IMR-90 (cell line): ENCODE data around the gene HIVEP3. TPM values are rescaled to one million over a fixed set of nuclear protein-coding genes. Genes with fewer than 3 reads are reported as not detected.

Experiments used
- ATAC-seq: fragments of 200-7000 bp; cut with Tn5 transposase; 2 replicates; pipeline ENCODE4 v1.9.1; 2020; ENCODE audit warnings: low read depth, mild to moderate bottlenecking, moderate library complexity
- BruUV-seq: library from RNA; stranded (reverse); fragments of 400-500 nt; replicated peaks from 2 replicates; lab custom pipeline; 2021; lab: Mats Ljungman, UMichigan
- CTCF ChIA-PET: fragments of 300-600 bp; formaldehyde crosslinking; extraction: SDS; loops from one replicate; lab custom pipeline; 2021; ENCODE audit warnings: antibody characterized with exemption; lab: Yijun Ruan, JAX
- POLR2A ChIA-PET: fragments of 300-600 bp; sonication (Branson Sonifier 250); formaldehyde crosslinking; loops from one replicate; lab custom pipeline; 2022; ENCODE audit warnings: antibody characterized with exemption; ENCODE audit not compliant: unreplicated experiment; lab: Charles Lee
- DNase-seq: peaks from one replicate; pipeline ENCODE4 v3.0.0; 2013
- H2AFZ ChIP-seq: replicated peaks from 2 replicates; pipeline ENCODE3; 2013; ENCODE audit warnings: low read length, mild to moderate bottlenecking; ENCODE audit not compliant: poor library complexity
- H2AK5ac ChIP-seq: 2 replicates; pipeline ENCODE4 v1.6.1; 2013; ENCODE audit warnings: low read depth, low read length, inconsistent platforms
- H2AK9ac ChIP-seq: replicated peaks from 2 replicates; pipeline ENCODE3; 2013; ENCODE audit warnings: mild to moderate bottlenecking, low read depth, low read length, moderate library complexity; ENCODE audit not compliant: poor library complexity
- H2BK120ac ChIP-seq: 2 replicates; pipeline ENCODE4 v1.6.1; 2013; ENCODE audit warnings: low read depth, low read length, inconsistent platforms
- H2BK15ac ChIP-seq: 3 replicates; pipeline ENCODE4 v1.6.1; 2013; ENCODE audit warnings: low read depth, low read length, inconsistent platforms
- H2BK20ac ChIP-seq: 2 replicates; pipeline ENCODE4 v1.6.1; 2013; ENCODE audit warnings: low read depth, mild to moderate bottlenecking, inconsistent platforms, low read length, moderate library complexity
- H2BK5ac ChIP-seq: 2 replicates; pipeline ENCODE4 v1.6.1; 2013; ENCODE audit warnings: mild to moderate bottlenecking, low read depth, low read length, inconsistent platforms; ENCODE audit not compliant: poor library complexity, severe bottlenecking
- H3K14ac ChIP-seq: replicated peaks from 2 replicates; pipeline ENCODE4 v1.6.1; 2013; ENCODE audit warnings: low read depth, low read length, inconsistent platforms
- H3K18ac ChIP-seq: 2 replicates; pipeline ENCODE4 v1.6.1; 2013; ENCODE audit warnings: low read depth, low read length, control low read depth
- H3K23ac ChIP-seq: 2 replicates; pipeline ENCODE4 v1.6.1; 2013; ENCODE audit warnings: low read depth, low read length, inconsistent platforms
- H3K27ac ChIP-seq: 2 replicates; pipeline ENCODE4 v1.5.1; 2013; ENCODE audit warnings: mild to moderate bottlenecking, control low read depth, low read length; ENCODE audit not compliant: insufficient read depth
- H3K27me3 ChIP-seq: 2 replicates; pipeline ENCODE4 v1.6.1; 2013; ENCODE audit warnings: low read length; ENCODE audit not compliant: control insufficient read depth, insufficient read depth
- H3K36me3 ChIP-seq: 2 replicates; pipeline ENCODE4 v1.6.1; 2013; ENCODE audit warnings: low read length, mixed read lengths; ENCODE audit not compliant: control insufficient read depth, insufficient read depth
- H3K4ac ChIP-seq: 2 replicates; pipeline ENCODE4 v1.6.1; 2013; ENCODE audit warnings: low read depth, low read length, inconsistent platforms
- H3K4me1 ChIP-seq: 2 replicates; pipeline ENCODE4 v1.6.1; 2013; ENCODE audit warnings: low read length, mixed read lengths; ENCODE audit not compliant: control insufficient read depth, insufficient read depth
- H3K4me2 ChIP-seq: 2 replicates; pipeline ENCODE4 v1.6.1; 2013; ENCODE audit warnings: low read depth, mild to moderate bottlenecking, control low read depth, low read length, moderate library complexity
- H3K4me3 ChIP-seq: 2 replicates; pipeline ENCODE4 v1.5.1; 2013; ENCODE audit warnings: low read depth, mild to moderate bottlenecking, control low read depth, low read length, moderate library complexity; ENCODE audit not compliant: insufficient read depth
- H3K56ac ChIP-seq: 2 replicates; pipeline ENCODE4 v1.6.1; 2013; ENCODE audit warnings: low read length, inconsistent platforms; ENCODE audit not compliant: insufficient read depth; ENCODE audit errors: extremely low read depth
- H3K79me1 ChIP-seq, 2 experiments: 2 replicates each; pipeline ENCODE4 v1.6.1; 2013; ENCODE audit warnings: low read length in 2 of 2, inconsistent platforms in 1 of 2, low read depth in 1 of 2
- H3K9ac ChIP-seq: 2 replicates; pipeline ENCODE4 v1.6.1; 2013; ENCODE audit warnings: low read depth, low read length, control low read depth
- H3K9me1 ChIP-seq: 2 replicates; pipeline ENCODE4 v1.6.1; 2013; ENCODE audit warnings: low read length, inconsistent platforms; ENCODE audit not compliant: insufficient read depth
- H3K9me3 ChIP-seq: 2 replicates; pipeline ENCODE4 v1.6.1; 2013; ENCODE audit warnings: low read length; ENCODE audit not compliant: control insufficient read depth, insufficient read depth
- H4K20me1 ChIP-seq: 2 replicates; pipeline ENCODE4 v1.6.1; 2013; ENCODE audit warnings: low read length, inconsistent platforms; ENCODE audit not compliant: insufficient read depth
- H4K5ac ChIP-seq: 2 replicates; pipeline ENCODE4 v1.6.1; 2013; ENCODE audit warnings: mild to moderate bottlenecking, low read depth, low read length, control low read depth
- H4K8ac ChIP-seq, 2 experiments: 2 replicates each; pipeline ENCODE4 v1.6.1; 2013; ENCODE audit warnings: low read depth in 2 of 2, low read length in 2 of 2, control low read depth in 1 of 2, inconsistent platforms in 1 of 2
- H4K91ac ChIP-seq: 2 replicates; pipeline ENCODE4 v1.6.1; 2013; ENCODE audit warnings: low read depth, low read length, inconsistent platforms; ENCODE audit not compliant: insufficient read depth
- BHLHE40 ChIP-seq: fragments of 150-350 bp; IDR thresholded peaks from 2 replicates; pipeline ENCODE4 v1.6.1; 2016; ENCODE audit warnings: mild to moderate bottlenecking, low read depth, low read length
- CEBPB ChIP-seq: IDR thresholded peaks from 2 replicates; pipeline ENCODE4 v1.6.1; 2012; ENCODE audit warnings: low read depth, low read length, improper control_type of control experiment
- CHD1 ChIP-seq: IDR thresholded peaks from 2 replicates; pipeline ENCODE4 v1.6.1; 2012; ENCODE audit warnings: low read depth, low read length, improper control_type of control experiment
- FOS ChIP-seq: fragments of 150-350 bp; IDR thresholded peaks from 2 replicates; pipeline ENCODE4 v1.6.1; 2016; ENCODE audit warnings: low read depth, low read length
- MAFK ChIP-seq: IDR thresholded peaks from 2 replicates; pipeline ENCODE4 v1.6.1; 2012; ENCODE audit warnings: low read depth, low read length, improper control_type of control experiment
- MAZ ChIP-seq: IDR thresholded peaks from 2 replicates; pipeline ENCODE4 v1.6.1; 2012; ENCODE audit warnings: low read depth, mild to moderate bottlenecking, low read length, improper control_type of control experiment, moderate library complexity, borderline replicate concordance
- MXI1 ChIP-seq: IDR thresholded peaks from 2 replicates; pipeline ENCODE4 v1.6.1; 2012; ENCODE audit warnings: low read depth, mild to moderate bottlenecking, low read length, moderate library complexity, borderline replicate concordance
- NFE2L2 ChIP-seq: fragments of 150-350 bp; IDR thresholded peaks from 2 replicates; pipeline ENCODE4 v1.6.1; 2016; ENCODE audit warnings: low read depth, mild to moderate bottlenecking, low read length
- POLR2A ChIP-seq: IDR thresholded peaks from 2 replicates; pipeline ENCODE4 v1.6.1; 2012; ENCODE audit warnings: mild to moderate bottlenecking, low read depth, low read length
- RAD21 ChIP-seq: IDR thresholded peaks from 2 replicates; pipeline ENCODE4 v1.6.1; 2012; ENCODE audit warnings: low read length, improper control_type of control experiment
- RCOR1 ChIP-seq: IDR thresholded peaks from 2 replicates; pipeline ENCODE4 v1.6.1; 2012; ENCODE audit warnings: mild to moderate bottlenecking, low read length, improper control_type of control experiment; ENCODE audit not compliant: insufficient replicate concordance
- RFX5 ChIP-seq: IDR thresholded peaks from 2 replicates; pipeline ENCODE4 v1.8.0; 2012; ENCODE audit warnings: low read depth, mild to moderate bottlenecking, low read length, moderate library complexity
- SMC3 ChIP-seq: fragments of 150-350 bp; IDR thresholded peaks from 2 replicates; pipeline ENCODE4 v1.6.1; 2016; ENCODE audit warnings: low read depth, mild to moderate bottlenecking, antibody characterized with exemption, low read length, moderate library complexity
- WGBS, 2 experiments: methylation state at CpG; one replicate each; pipeline versions ENCODE4 v1.1.5 to v1.1.7; 2013; ENCODE audit warnings: missing lambda C conversion rate in 2 of 2; ENCODE audit not compliant: insufficient read length in 1 of 2; ENCODE audit errors: extremely low coverage in 2 of 2; 5-methylcytosine and 5-hydroxymethylcytosine counted together
- dilution Hi-C: fragments of 300-500 bp; cut with HindIII; formaldehyde crosslinking; loops from one replicate; pipeline ENCODE4 v1.14.3; 2018; ENCODE audit warnings: low sequenced_read_pairs; ENCODE audit not compliant: unreplicated experiment
- in situ Hi-C: fragments of 300-500 bp; cut with MboI; formaldehyde crosslinking; loops from 3 replicates; pipeline ENCODE4 v1.14.3; 2019; ENCODE audit warnings: low sequenced_read_pairs, inconsistent platforms, mixed read lengths
- intact Hi-C: fragments of 100-400 bp; cut with micrococcal nuclease; formaldehyde crosslinking; loops from 2 replicates; pipeline ENCODE4 v1.10.0; 2022
- polyA plus RNA-seq, 3 experiments: library from polyadenylated mRNA; depleted of rRNA; stranded (reverse); fragments of >200 nt; gene quantifications; 2 replicates each; pipeline ENCODE4 v1.2.3, GENCODE V29; 2012; ENCODE audit warnings: low replicate concordance in 1 of 3
- total RNA-seq: library from RNA; depleted of rRNA; stranded (reverse); fragments of >200 nt; gene quantifications from 2 replicates; pipeline ENCODE4 v1.2.3, GENCODE V29; 2012
- TF ChIP-seq, protein P1 (sequence below): fragments of 150-350 bp; IDR thresholded peaks from 2 replicates; pipeline ENCODE4 v1.6.1; 2016; ENCODE audit warnings: low read depth, mild to moderate bottlenecking, low read length, moderate library complexity, borderline replicate concordance
- TF ChIP-seq, protein P2 (sequence below): fragments of 150-350 bp; IDR thresholded peaks from 2 replicates; pipeline ENCODE4 v1.6.1; 2017; ENCODE audit warnings: mild to moderate bottlenecking, antibody characterized with exemption, low read length, low read depth
- TF ChIP-seq, protein P3 (sequence below): conservative IDR thresholded peaks from 2 replicates; pipeline ENCODE4 v1.5.1; 2012; ENCODE audit warnings: mild to moderate bottlenecking, low read depth, low read length, improper control_type of control experiment

The HIVEP3 gene
- total and polyA plus RNA-seq, 2 of the 4 experiments (the other 2 are of a cell fraction): 1.4 to 4.0 TPM

DNA sequence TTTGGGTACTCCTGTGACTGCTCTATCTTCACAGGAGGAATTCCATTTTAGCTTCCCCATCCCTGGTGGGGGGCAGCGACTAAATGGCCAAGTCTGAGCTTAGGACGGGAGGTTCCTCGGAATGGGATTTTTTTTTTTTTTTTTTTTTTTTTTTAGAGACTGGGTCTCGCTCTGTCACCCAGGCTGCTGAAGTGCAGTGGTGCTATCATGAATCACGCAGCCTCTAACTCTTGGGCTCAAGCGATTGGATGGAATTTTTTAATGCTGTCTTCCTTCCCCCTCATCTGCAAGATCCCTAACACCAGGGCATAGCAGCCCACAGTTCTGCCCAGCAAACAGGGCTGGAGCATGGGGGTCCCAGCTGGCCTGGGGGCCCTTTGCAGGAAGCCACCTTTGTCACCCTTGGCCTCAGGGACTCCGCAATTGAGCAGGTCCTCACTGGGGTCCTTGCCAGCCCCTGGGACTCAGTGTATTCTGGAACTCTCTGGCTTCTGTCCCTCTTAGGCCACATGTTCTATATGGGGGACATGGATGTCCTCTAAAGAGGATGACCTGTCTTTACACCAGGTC lies 421.2 kb downstream of the HIVEP3 start:
- in situ Hi-C loops (no loop called here), intact Hi-C loops (no loop called here)
- H3K36me3 ChIP-seq: no peaks in the 10 kb centered on the region

More for the DNA sequence above, 421.2 kb downstream of the HIVEP3 start:
- H3K9ac ChIP-seq: no peak overlapping the region
- H3K4me1 ChIP-seq: peaks cover 22% of the 10 kb centered on the region
- H3K14ac ChIP-seq: no peak overlapping the region
- no peak overlapping the region for H3K4me2 ChIP-seq
- peak overlapping the region; percentile 99 for H2AK9ac ChIP-seq
- ATAC-seq: no peak
- no peak overlapping the region for H2BK5ac ChIP-seq
- H2BK20ac ChIP-seq: 0 out of 2 replicates have a peak overlapping the region, but pooled peaks have one; percentile 41
- H3K56ac ChIP-seq: no peak overlapping the region
- ChIA-PET CTCF (no interaction called here), POLR2A (interaction anchor here (0.6 kb wide), 2 partner anchors 691 to 779 kb away, joined by 4 read pairs; no protein-coding TSS in a partner anchor)
- dilution Hi-C loops: no loop called here
- H3K4me3 ChIP-seq: no peak overlapping the region
- no peaks in the 10 kb centered on the region for H3K9me3 ChIP-seq
- H2AK5ac ChIP-seq: peak overlapping the region; percentile 92
- H3K9me1 ChIP-seq: peaks cover 27% of the 10 kb centered on the region
- peak overlapping the region; percentile 94 for H2BK120ac ChIP-seq
- no peak overlapping the region for H3K23ac ChIP-seq
- no peak overlapping the region for H4K5ac ChIP-seq
- peak overlapping the region; percentile 98; the same call in 1 of the 2 replicates for H4K91ac ChIP-seq
- no peaks in the 10 kb centered on the region for H3K79me1 ChIP-seq
- WGBS, 2 experiments: no CpG with 5 or more reads among the region's 7 CpGs
- peak overlapping the region; percentile 98 for H3K4ac ChIP-seq
- no peak for TF ChIP-seq RAD21
- TF ChIP-seq RFX5: no peak
- TF ChIP-seq SMC3: no peak
- TF ChIP-seq MXI1: no peak
- TF ChIP-seq MAFK: no peak
- TF ChIP-seq POLR2A: no peak
- TF ChIP-seq, protein P1, sequence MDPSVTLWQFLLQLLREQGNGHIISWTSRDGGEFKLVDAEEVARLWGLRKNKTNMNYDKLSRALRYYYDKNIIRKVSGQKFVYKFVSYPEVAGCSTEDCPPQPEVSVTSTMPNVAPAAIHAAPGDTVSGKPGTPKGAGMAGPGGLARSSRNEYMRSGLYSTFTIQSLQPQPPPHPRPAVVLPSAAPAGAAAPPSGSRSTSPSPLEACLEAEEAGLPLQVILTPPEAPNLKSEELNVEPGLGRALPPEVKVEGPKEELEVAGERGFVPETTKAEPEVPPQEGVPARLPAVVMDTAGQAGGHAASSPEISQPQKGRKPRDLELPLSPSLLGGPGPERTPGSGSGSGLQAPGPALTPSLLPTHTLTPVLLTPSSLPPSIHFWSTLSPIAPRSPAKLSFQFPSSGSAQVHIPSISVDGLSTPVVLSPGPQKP: no peak
- TF ChIP-seq CEBPB: no peak
- TF ChIP-seq CHD1: no peak
- TF ChIP-seq FOS: no peak
- TF ChIP-seq, protein P2, sequence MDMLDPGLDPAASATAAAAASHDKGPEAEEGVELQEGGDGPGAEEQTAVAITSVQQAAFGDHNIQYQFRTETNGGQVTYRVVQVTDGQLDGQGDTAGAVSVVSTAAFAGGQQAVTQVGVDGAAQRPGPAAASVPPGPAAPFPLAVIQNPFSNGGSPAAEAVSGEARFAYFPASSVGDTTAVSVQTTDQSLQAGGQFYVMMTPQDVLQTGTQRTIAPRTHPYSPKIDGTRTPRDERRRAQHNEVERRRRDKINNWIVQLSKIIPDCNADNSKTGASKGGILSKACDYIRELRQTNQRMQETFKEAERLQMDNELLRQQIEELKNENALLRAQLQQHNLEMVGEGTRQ: no peak
- TF ChIP-seq MAZ: no peak
- TF ChIP-seq NFE2L2: no peak
- TF ChIP-seq, protein P3, sequence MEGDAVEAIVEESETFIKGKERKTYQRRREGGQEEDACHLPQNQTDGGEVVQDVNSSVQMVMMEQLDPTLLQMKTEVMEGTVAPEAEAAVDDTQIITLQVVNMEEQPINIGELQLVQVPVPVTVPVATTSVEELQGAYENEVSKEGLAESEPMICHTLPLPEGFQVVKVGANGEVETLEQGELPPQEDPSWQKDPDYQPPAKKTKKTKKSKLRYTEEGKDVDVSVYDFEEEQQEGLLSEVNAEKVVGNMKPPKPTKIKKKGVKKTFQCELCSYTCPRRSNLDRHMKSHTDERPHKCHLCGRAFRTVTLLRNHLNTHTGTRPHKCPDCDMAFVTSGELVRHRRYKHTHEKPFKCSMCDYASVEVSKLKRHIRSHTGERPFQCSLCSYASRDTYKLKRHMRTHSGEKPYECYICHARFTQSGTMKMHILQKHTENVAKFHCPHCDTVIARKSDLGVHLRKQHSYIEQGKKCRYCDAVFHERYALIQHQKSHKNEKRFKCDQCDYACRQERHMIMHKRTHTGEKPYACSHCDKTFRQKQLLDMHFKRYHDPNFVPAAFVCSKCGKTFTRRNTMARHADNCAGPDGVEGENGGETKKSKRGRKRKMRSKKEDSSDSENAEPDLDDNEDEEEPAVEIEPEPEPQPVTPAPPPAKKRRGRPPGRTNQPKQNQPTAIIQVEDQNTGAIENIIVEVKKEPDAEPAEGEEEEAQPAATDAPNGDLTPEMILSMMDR: no peak
- TF ChIP-seq RCOR1: no peak
- TF ChIP-seq BHLHE40: no peak
- peak overlapping the region; percentile 89; the same call in 2 of the 3 replicates for H2BK15ac ChIP-seq
- no TSS peak for BruUV-seq
- no peaks in the 10 kb centered on the region; the same call in 1 of the 2 replicates for H4K20me1 ChIP-seq
- no peak overlapping the region for H3K18ac ChIP-seq
- no peaks in the 10 kb centered on the region for H3K27me3 ChIP-seq
- H2AFZ ChIP-seq: peak overlapping the region; percentile 82
- peak overlapping the region; percentile 87 to 97; a peak in 2 of 4 replicates for H4K8ac ChIP-seq
- no peak for DNase-seq
- no peak overlapping the region; the same call in 1 of the 2 replicates for H3K27ac ChIP-seq
